ENCODE measurements around the gene GRIK1.

DNA sequence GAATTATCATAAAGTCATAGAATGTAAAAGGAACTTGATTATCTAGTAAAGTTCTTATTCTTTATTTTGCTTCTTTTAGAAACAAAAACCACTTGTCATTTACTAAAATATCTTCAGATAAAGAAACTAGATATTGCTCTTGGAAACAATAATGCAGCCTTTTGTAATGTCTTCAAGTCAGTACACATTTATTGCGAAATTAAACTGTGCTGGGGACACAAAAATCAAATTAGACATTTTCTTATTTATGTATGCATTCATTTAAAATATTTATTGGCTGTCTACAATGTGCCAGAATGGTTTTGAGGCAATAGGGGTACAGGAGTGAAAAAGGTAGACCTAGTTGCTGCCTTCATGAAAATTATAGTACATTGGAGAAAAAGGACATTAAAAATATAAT, 201.1 kb downstream of the GRIK1 start:
- TF ChIP-seq, protein P1, sequence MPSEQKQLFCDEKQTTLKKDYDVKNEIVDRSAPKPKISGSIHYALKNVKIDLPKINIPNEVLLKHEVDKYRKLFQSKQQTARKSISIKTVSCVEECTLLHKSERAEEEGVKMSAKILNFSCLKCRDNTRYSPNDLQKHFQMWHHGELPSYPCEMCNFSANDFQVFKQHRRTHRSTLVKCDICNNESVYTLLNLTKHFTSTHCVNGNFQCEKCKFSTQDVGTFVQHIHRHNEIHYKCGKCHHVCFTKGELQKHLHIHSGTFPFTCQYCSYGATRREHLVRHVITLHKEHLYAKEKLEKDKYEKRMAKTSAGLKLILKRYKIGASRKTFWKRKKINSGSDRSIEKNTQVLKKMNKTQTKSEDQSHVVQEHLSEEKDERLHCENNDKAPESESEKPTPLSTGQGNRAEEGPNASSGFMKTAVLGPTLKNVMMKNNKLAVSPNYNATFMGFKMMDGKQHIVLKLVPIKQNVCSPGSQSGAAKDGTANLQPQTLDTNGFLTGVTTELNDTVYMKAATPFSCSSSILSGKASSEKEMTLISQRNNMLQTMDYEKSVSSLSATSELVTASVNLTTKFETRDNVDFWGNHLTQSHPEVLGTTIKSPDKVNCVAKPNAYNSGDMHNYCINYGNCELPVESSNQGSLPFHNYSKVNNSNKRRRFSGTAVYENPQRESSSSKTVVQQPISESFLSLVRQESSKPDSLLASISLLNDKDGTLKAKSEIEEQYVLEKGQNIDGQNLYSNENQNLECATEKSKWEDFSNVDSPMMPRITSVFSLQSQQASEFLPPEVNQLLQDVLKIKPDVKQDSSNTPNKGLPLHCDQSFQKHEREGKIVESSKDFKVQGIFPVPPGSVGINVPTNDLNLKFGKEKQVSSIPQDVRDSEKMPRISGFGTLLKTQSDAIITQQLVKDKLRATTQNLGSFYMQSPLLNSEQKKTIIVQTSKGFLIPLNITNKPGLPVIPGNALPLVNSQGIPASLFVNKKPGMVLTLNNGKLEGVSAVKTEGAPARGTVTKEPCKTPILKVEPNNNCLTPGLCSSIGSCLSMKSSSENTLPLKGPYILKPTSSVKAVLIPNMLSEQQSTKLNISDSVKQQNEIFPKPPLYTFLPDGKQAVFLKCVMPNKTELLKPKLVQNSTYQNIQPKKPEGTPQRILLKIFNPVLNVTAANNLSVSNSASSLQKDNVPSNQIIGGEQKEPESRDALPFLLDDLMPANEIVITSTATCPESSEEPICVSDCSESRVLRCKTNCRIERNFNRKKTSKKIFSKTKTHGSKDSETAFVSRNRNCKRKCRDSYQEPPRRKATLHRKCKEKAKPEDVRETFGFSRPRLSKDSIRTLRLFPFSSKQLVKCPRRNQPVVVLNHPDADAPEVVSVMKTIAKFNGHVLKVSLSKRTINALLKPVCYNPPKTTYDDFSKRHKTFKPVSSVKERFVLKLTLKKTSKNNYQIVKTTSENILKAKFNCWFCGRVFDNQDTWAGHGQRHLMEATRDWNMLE (tag by site-specific recombination; conservative IDR thresholded peaks at IDR 0.05; ENCODE audit: low read depth): no peak
- TF ChIP-seq, protein P2, sequence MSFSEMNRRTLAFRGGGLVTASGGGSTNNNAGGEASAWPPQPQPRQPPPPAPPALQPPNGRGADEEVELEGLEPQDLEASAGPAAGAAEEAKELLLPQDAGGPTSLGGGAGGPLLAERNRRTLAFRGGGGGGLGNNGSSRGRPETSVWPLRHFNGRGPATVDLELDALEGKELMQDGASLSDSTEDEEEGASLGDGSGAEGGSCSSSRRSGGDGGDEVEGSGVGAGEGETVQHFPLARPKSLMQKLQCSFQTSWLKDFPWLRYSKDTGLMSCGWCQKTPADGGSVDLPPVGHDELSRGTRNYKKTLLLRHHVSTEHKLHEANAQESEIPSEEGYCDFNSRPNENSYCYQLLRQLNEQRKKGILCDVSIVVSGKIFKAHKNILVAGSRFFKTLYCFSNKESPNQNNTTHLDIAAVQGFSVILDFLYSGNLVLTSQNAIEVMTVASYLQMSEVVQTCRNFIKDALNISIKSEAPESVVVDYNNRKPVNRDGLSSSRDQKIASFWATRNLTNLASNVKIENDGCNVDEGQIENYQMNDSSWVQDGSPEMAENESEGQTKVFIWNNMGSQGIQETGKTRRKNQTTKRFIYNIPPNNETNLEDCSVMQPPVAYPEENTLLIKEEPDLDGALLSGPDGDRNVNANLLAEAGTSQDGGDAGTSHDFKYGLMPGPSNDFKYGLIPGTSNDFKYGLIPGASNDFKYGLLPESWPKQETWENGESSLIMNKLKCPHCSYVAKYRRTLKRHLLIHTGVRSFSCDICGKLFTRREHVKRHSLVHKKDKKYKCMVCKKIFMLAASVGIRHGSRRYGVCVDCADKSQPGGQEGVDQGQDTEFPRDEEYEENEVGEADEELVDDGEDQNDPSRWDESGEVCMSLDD (tag by site-specific recombination; IDR thresholded peaks at IDR 0.05): no peak
- TF ChIP-seq ZNF302 (tag by site-specific recombination; IDR thresholded peaks at IDR 0.05; ENCODE audit: low read depth) (no peak), ZNF514 (tag by site-specific recombination; IDR thresholded peaks at IDR 0.05) (no peak), TCF7L2 (IDR thresholded peaks at IDR 0.05; ENCODE audit: borderline replicate concordance, low read depth, low read length) (no peak), ZNF626 (tag by site-specific recombination; IDR thresholded peaks at IDR 0.05) (no peak), ZNF19 (tag by site-specific recombination; IDR thresholded peaks at IDR 0.05; ENCODE audit: low read depth) (no peak), ZFP69B (tag by site-specific recombination; IDR thresholded peaks at IDR 0.05) (no peak)
- TF ChIP-seq, protein P3, sequence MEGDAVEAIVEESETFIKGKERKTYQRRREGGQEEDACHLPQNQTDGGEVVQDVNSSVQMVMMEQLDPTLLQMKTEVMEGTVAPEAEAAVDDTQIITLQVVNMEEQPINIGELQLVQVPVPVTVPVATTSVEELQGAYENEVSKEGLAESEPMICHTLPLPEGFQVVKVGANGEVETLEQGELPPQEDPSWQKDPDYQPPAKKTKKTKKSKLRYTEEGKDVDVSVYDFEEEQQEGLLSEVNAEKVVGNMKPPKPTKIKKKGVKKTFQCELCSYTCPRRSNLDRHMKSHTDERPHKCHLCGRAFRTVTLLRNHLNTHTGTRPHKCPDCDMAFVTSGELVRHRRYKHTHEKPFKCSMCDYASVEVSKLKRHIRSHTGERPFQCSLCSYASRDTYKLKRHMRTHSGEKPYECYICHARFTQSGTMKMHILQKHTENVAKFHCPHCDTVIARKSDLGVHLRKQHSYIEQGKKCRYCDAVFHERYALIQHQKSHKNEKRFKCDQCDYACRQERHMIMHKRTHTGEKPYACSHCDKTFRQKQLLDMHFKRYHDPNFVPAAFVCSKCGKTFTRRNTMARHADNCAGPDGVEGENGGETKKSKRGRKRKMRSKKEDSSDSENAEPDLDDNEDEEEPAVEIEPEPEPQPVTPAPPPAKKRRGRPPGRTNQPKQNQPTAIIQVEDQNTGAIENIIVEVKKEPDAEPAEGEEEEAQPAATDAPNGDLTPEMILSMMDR (tag by site-specific recombination; IDR thresholded peaks at IDR 0.05): no peak
- TF ChIP-seq, protein P4, sequence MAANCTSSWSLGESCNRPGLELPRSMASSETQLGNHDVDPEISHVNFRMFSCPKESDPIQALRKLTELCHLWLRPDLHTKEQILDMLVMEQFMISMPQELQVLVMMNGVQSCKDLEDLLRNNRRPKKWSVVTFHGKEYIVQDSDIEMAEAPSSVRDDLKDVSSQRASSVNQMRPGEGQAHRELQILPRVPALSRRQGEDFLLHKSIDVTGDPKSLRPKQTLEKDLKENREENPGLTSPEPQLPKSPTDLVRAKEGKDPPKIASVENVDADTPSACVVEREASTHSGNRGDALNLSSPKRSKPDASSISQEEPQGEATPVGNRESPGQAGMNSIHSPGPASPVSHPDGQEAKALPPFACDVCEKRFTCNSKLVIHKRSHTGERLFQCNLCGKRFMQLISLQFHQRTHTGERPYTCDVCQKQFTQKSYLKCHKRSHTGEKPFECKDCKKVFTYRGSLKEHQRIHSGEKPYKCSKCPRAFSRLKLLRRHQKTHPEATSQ (tag by site-specific recombination; IDR thresholded peaks at IDR 0.05): no peak
- TF ChIP-seq, protein P5, sequence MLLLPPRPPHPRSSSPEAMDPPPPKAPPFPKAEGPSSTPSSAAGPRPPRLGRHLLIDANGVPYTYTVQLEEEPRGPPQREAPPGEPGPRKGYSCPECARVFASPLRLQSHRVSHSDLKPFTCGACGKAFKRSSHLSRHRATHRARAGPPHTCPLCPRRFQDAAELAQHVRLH (tag by site-specific recombination; IDR thresholded peaks at IDR 0.05): no peak
- TF ChIP-seq, protein P6, sequence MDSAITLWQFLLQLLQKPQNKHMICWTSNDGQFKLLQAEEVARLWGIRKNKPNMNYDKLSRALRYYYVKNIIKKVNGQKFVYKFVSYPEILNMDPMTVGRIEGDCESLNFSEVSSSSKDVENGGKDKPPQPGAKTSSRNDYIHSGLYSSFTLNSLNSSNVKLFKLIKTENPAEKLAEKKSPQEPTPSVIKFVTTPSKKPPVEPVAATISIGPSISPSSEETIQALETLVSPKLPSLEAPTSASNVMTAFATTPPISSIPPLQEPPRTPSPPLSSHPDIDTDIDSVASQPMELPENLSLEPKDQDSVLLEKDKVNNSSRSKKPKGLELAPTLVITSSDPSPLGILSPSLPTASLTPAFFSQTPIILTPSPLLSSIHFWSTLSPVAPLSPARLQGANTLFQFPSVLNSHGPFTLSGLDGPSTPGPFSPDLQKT (IDR thresholded peaks at IDR 0.05; ENCODE audit: borderline replicate concordance, low read depth, low read length): no peak
